ENCODE results near the gene PHETA2. TPM values are rescaled to one million over a fixed set of nuclear protein-coding genes. Genes with fewer than 3 reads are reported as not detected.
A peak's percentile ranks its signal among the peaks of the same experiment; 100 is the strongest.

PHETA2 gene
- total RNA-seq, 1 experiment from 2014 or later: 2.6 TPM

DNA sequence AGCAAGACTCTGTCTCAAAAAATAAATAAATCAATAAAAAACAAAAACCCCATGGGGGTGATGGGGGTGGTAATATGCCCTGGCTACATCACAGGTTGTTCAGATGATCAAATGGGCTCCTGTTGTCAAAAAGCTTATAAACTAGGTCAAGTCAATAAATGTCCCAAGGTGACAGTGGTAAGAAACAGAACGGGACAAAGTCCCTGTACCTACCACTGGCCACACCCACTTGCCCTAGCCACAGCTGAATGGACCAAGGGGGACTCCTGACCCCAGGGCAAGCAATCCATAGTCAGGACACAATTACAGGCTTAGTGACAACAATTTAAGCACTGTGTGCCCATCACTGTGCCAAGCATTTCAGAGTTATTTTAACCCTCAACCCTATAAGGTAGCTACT lies 9.4 kb upstream of the PHETA2 start:
- H2BK120ac ChIP-seq (ENCODE audit: low read depth, low read length, poor library complexity, severe bottlenecking): no peak overlapping the region
- peak overlapping the region; percentile 33 for H3K27ac ChIP-seq (ENCODE audit: insufficient read length, low read depth, low read length)
- no peak overlapping the region for H2BK5ac ChIP-seq (ENCODE audit: insufficient read length, low read length)
- H3K27me3 ChIP-seq (ENCODE audit: insufficient read depth, low read length): no peaks in the 10 kb centered on the region
- H3K9me3 ChIP-seq (ENCODE audit: control insufficient read depth, low read depth, low read length): no peaks in the 10 kb centered on the region
- no peak for DNase-seq
- H2BK15ac ChIP-seq (ENCODE audit: low read depth, low read length): no peak overlapping the region
- no peak overlapping the region for H4K91ac ChIP-seq (ENCODE audit: insufficient read length, low read depth, low read length)
- no peak overlapping the region for H3K14ac ChIP-seq (ENCODE audit: insufficient read depth, low read length)
- no peak overlapping the region for H3K23ac ChIP-seq (ENCODE audit: insufficient read length, low read depth, low read length)
- H3K9ac ChIP-seq (ENCODE audit: extremely low read depth, insufficient read length, low read length): no peak overlapping the region
- H4K8ac ChIP-seq (replicated peaks; ENCODE audit: insufficient read length, low read depth, low read length): no peak overlapping the region
- H3K18ac ChIP-seq (ENCODE audit: insufficient read length, low read depth, low read length): no peak overlapping the region
- Mint-ChIP-seq H3K27ac (no peak overlapping the region), H3K36me3 (ENCODE audit: insufficient read depth in 1 of 3, low read depth in 3 of 3) (peaks cover 30 to 64% (median 55%) of the 10 kb centered on the region in 3 experiments), H3K27me3 (ENCODE audit: low read depth) (no peaks in the 10 kb centered on the region; the same call in 1 of the 2 replicates), H3K4me3 (no peak overlapping the region; a peak in 1 of 5 replicates), H3K9me3 (no peaks in the 10 kb centered on the region; a peak in 2 of 5 replicates), H3K4me1 (peaks cover 14 to 18% of the 10 kb centered on the region in 2 experiments)
- no peak overlapping the region for H3K4ac ChIP-seq (ENCODE audit: low read depth, low read length)
- no peaks in the 10 kb centered on the region for H3K79me2 ChIP-seq (ENCODE audit: insufficient read depth, low read length)
- no peak overlapping the region for H2AK5ac ChIP-seq (ENCODE audit: insufficient read length, low read length)
- H3T11ph ChIP-seq (ENCODE audit: low read length): no peak overlapping the region
- H3K4me1 ChIP-seq (ENCODE audit: insufficient read depth, low read length): peaks cover 10% of the 10 kb centered on the region; the same call in 1 of the 2 replicates
- H3K79me1 ChIP-seq (ENCODE audit: insufficient read depth, low read depth, low read length, poor library complexity, severe bottlenecking): no peaks in the 10 kb centered on the region
- H3K56ac ChIP-seq (ENCODE audit: insufficient read length, low read depth, low read length): no peak overlapping the region
- H4K5ac ChIP-seq (ENCODE audit: insufficient read length, low read depth, low read length): no peak overlapping the region
- H2BK12ac ChIP-seq (ENCODE audit: insufficient read length, low read depth, low read length): no peak overlapping the region
- TF ChIP-seq, protein P1, sequence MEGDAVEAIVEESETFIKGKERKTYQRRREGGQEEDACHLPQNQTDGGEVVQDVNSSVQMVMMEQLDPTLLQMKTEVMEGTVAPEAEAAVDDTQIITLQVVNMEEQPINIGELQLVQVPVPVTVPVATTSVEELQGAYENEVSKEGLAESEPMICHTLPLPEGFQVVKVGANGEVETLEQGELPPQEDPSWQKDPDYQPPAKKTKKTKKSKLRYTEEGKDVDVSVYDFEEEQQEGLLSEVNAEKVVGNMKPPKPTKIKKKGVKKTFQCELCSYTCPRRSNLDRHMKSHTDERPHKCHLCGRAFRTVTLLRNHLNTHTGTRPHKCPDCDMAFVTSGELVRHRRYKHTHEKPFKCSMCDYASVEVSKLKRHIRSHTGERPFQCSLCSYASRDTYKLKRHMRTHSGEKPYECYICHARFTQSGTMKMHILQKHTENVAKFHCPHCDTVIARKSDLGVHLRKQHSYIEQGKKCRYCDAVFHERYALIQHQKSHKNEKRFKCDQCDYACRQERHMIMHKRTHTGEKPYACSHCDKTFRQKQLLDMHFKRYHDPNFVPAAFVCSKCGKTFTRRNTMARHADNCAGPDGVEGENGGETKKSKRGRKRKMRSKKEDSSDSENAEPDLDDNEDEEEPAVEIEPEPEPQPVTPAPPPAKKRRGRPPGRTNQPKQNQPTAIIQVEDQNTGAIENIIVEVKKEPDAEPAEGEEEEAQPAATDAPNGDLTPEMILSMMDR (conservative IDR thresholded peaks at IDR 0.05): no peak
- peak overlapping the region; percentile 10 for H3K4me2 ChIP-seq (ENCODE audit: insufficient read depth, insufficient read length, low read length)
- no peaks in the 10 kb centered on the region for H3K23me2 ChIP-seq (ENCODE audit: insufficient read length, low read depth, low read length, poor library complexity, severe bottlenecking)
- peaks cover 1% of the 10 kb centered on the region for H4K20me1 ChIP-seq (ENCODE audit: control insufficient read depth, insufficient read depth, insufficient read length)
- WGBS (ENCODE audit: extremely low coverage, insufficient read length, low lambda C conversion rate): no CpG with 5 or more reads among the region's 1 CpG
- H2AFZ ChIP-seq (ENCODE audit: low read length): no peak overlapping the region
- H2BK20ac ChIP-seq (ENCODE audit: low read depth, low read length, poor library complexity, severe bottlenecking): no peak overlapping the region

Measured in H9 (cell line).